Stimulated activated CD4-positive, alpha-beta T cell treated with anti-CD3 and anti-CD28 coated beads, TNF-alpha, amount 100 ng/mL, for 24 hours (primary cell): ENCODE data around the gene RAB3C.

Source experiments
- DNase-seq, 3 experiments: peaks; one replicate each; pipeline ENCODE4 v3.0.0-alpha.2; 2020; ENCODE audit warnings: low read depth in 3 of 3

Gene RAB3C

DNA sequence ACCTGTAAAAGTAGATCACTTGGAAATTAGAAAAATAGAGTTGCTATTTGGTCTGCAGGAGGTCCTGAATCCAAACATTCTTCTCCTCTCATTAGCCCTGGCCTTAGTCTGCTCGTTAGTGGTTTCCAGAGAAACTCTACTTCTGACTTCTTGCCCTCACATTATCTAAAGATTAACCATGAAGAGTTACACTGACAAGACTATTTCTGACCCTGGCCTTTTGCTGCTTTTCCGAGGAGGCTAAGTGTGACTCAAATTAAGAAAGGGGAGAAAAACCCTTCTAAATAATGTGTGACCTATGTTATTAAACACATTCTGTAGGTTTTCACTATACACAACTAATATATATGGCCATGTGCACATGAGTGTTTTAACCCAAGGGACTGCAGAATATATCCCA is 302.4 kb downstream of the RAB3C start:
- no peak for DNase-seq

DNA sequence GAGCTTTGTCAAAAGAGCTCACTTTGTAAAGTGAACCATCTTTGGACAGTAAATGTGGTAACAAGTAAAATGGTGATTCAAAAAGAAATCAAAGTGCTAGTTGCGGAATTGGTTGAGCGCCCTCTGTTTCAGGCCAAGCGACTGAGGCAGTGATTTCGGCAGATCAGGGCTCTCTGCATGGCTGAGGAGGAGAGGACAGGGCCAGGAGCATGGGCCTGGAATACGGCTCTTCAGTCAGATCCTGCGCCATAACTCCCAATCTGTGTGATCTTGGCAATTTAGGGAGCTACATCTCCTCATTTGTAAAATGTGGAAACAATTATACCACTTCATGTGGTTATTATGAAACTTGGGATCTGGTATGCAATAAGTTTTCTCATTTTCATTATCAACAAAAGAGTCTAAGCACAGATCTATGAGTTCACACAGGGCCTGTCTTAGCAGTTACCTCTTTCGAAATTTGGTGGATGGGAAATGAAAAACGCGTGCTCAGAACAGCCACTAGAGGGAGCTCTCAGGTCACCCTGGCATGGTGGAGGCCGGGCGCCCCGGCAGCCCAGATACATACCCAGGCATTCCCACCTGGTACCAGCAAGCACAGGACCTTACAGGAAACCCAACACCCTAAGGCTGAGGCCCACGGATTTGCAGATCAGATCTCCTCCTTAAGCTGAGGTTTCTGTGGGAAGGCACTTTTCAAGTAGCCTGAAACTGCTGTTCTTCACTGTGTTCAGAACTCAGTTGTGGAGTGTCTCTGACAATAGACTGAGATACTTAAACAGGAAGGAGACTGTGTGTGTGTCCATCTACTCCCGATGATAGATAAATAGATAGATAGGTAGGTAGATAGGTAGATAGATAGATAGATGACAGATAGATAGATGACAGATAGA is 303.7 kb downstream of the RAB3C start:
- peak; percentile 20 to 61 (median 35) for DNase-seq

DNA sequence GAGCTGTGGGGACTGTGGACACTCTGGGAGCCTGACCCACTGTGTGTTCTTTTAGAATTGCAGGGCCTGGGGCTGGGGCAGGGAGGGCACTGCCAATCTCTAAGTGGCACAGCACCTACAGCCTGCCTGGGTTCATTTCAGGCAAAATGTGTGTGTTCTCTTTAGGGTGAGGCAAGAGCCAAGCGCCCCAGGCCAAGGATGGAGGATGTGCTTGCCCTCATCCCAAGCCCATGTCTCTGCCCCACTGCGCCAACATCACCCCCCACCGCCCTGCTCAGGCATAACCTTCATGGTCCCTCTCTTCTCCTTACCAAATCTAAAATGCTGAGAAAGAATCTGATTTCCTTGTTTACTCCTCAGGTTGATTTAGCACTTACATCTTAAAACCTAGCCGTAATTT is 304.4 kb downstream of the RAB3C start:
- no peak for DNase-seq

DNA sequence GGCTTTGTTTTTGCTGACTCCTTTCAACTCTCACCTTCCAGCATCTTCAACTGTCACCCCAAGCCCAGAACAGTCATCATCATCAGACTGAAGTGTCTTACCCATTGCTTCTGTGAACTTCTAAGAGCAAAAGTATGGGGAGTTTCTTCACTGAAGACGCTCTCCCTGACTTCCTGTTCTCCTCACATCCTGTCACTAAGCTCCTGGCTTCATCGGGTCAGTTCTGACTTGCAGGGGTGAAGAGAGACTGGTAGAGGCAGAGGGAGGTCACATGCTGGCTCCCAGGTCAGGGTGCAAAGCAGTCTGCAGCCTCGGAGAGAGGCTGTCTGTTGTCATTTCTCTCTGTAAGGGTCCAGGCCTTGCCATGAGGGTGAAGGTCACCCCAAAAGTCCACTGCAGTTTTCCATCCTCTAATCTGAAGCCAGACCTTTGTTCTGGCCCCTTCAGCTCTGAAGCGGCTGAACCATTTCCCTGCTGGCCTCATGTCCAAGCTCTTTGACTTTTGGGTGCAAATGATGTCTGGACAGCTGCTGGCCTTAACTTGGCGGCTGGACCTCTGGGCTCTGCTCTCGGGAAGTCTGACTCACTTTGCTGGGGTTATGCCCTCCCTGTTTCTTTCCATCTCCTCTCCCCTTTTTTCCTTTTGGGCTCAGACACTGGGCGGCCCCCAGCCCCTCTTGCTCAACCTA is 305.0 kb downstream of the RAB3C start:
- DNase-seq = no peak

DNA sequence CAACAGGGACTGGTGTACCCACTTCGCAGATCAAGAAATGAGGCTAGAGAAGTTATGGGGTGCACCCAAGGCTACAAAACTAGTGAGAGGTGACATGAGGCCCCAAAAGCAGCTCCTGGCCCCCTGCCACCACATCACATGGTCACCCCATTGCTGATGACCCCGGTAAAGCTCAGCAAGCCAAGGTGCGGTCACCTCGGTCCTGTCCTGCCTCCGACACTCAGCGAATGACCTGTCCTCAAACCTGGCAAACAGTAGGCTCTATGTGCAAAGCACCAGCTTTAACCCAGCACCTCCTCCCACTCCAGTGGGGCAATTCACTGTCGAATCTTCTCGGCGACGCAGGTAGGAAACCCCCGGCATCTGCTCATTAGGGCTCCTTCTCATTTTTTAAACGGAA is 307.4 kb downstream of the RAB3C start:
- DNase-seq = no peak

DNA sequence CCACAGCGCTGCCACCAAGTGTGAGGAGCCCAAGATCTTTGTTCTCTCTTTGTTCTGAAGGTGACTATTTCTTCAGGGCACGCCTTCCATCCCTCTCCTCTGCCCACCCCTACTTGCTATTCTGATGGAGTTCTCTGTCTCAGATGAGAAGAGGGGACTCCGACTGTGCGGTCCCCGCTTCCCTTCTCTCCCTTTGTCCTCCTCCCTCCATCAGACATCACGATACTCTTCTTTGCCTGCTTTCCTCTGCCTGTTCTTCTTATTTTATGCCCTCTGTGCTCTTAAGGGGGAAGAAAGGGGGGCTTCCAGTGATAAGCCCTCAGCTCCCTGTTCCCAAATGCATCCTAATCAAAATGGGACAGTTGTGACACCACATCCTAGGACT is 307.8 kb downstream of the RAB3C start:
- DNase-seq = no peak

DNA sequence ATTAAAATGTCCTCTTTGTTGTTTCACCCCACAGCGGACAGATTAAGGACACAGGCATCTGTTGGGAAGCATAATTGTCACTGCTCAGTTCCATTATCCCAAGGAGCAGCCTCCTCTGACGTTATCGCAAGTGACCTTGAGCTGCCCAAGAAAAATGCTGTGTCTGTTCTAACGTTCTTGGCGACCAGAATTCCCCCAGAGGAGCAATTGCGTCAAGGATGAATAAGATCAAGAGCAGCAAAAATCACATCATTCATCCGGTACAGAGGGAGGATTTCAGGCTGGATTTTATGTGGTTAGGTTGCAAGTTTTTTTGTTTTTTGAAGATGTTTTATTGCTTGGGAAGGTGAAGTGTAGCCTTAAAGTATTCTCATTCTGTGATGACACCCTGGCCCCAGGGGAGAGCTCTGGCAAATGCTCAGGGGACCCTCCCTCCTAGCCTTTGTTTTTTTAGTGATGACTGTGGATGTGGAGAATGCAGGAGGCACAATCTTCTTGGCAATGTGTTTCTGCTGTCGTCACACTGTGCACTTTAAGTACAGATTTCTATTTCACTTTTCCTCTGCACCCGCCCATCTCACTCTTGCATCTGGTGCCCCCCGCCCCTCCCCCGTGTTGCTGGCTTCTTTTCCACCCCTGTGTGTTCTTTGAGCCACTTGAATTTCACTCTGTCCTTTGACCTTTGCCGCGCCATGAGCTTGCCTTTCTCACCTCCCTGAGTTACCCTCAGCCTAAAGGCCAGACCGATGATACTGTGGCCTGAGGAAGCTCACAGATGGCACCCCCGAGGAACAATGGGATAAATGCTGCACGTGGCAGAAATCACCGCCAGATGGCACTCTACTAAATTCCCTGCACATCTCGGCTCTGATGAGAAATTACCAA is 308.5 kb downstream of the RAB3C start:
- peak; percentile 18 to 64 (median 34) for DNase-seq

DNA sequence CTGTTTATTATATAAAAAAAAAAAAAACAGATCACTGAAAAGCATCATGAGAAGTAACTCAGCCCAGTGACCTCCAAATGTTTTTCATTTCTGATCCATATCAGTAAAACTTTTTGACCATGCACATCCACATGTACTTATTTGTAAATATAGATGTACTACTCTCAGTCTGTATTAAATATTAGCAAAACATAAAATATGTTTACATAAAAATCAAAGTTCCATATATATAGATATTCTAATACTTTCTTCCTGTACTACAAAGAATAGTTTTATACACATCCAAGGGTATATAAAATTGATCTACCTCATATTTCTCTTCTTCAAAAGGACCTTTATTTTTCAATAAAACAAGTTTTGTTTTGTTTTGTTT is 309.1 kb downstream of the RAB3C start:
- DNase-seq = no peak

DNA sequence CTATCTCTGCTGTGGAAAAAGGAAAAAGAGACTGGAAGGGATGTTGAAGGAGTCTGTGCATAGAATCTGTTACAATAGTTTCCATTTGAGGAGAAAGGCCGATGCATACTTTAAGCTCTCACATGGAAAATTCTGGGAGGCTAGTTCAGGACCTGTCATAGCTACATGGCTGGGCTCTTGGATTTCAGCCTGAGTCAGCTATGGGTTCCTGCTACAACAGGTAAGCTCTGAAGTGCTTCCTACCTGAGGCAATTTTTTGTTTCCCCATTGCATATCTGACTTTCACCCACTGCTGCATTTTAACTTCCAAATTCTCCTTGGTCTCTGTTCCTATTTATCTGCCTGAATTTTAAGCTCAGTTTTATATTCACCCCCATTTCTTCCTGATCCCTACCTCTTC is 310.7 kb downstream of the RAB3C start:
- DNase-seq = no peak

DNA sequence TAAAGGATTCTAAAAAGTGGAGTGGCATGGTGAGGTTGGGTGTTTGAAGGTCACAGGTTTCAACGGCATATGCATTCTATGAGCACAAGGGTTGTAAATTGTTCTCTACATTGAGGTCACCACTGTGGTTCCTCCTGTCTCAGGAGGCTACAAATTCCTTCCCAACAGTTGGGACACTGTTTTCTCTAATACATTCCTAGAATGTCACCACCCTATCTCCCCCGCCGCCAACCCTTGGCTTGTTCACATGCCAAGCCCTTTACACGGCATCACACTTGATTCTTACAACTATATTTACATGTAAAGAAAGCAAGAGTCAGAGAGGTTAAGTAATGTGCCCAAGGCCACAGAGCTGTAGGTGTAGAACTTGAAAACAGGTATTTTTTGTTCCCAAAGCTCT is 315.1 kb downstream of the RAB3C start:
- no peak for DNase-seq

DNA sequence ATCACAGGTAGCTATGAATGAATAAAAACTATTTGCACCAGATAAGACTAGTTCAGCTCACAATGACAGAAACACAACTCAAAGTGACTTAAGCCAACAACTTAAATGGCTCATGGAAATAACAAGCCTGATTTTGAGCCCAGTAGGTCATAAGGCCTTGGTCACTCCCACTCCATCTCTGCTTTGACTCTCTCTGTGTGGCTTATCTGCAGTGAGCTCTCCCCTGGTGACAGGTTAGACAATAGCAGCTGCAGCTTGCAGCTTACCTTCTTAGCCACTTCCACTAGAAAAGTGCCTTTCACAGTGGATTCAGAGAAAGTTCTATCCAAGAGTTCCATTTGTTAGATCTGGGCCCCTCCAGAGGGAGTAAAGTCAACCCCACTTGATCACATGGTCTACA is 315.7 kb downstream of the RAB3C start:
- DNase-seq = no peak

DNA sequence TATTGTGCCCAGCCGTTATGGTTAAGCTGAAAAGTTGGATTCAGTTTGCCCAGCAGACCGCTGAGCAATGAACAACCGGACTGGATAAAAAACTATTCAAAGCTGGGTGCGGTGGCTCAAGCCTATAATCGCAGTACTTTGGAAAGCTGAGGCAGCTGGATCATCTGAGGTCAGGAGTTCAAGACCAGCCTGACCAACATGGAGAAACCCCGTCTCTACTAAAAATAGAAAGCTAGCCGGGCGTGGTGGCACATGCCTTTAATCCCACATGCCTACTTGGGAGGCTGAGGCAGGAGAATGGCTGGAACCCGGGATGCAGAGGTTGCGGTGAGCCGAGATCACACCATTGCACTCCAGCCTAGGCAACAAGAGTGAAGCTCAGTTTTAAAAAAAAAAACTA is 318.4 kb downstream of the RAB3C start:
- no peak for DNase-seq

DNA sequence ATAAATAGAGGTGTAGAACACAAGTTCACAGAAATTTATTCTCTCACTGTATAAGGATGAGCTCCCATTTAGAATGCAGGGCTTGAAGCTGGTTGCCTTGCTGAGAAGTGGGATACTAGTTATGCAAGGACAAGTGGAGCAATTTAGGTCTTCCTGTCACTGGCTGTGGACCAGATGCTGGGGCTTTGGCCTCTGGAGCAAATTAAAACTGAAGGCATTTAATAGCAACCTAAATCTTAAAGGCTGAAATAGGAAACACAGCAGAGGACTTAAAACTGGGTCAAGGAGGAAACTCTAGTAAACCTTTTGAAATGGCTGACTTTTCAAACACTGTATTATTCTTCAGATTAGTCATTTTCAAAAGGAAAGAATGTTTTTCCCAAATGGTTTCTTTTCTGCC is 319.4 kb downstream of the RAB3C start:
- DNase-seq = no peak

DNA sequence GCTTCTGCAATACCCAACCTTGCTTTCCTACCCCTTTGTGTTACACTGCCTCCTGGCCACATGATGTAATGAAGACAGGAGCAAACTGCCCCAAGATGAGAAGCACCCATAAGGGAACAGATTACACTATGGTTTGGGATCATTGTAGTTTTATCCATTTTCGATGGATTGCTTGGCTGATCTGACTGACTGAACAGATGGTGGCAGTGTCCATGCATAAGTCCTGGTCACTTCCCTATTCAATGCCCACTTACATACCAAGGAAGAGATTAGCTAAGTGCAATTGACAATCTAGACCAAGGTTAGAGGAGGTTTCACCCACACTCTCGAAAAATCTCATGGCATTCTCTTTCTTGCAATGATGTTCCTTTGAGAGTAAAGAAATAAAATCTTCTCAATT is 319.9 kb downstream of the RAB3C start:
- DNase-seq = no peak

DNA sequence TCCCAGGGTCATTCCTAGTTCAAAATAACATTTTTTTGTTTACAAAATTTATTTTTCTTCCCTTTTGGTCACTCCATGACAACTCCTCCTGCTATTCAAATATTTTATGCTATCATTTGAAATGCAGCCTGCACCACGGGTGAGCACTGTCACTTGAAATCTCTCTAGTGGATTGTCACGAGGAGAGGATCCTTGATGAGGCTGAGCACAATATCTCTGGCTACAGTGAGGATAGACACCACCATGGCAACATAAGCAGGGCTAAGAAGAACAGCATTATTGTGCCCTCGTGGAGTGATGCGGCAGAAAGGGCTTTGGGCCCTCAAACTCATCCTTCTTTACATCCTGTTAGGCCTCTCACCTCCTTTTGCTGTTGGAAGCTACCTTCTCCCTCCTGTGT is 321.9 kb downstream of the RAB3C start:
- DNase-seq = no peak

DNA sequence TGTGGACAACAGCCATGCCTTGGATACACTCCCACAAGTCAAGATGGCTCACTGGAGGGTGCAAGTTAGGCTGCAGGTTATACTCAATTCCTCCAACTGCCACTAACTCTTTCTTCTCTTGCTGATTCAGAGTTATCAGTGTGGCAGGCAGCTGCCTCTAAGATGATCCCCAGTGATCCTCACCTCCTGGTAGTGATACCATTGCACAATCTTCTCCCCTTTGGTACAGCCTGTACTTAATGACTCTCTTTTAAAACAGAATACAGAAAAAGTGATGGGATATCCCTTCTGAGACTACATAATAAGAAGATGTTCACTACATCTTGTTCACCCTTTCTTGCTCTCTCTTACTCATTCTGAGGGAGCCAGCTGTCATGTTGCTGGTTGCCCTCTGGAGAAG is 323.1 kb downstream of the RAB3C start:
- no peak for DNase-seq
